Activated B cell treated with CpG ODN at 0.5 μM for 24 hours (primary cell): ENCODE measurements around the gene CLCN6. TPM values are rescaled to one million over a fixed set of nuclear protein-coding genes. Genes with fewer than 3 reads are reported as not detected.
A peak's percentile ranks its signal among the peaks of the same experiment; 100 is the strongest.

ENCODE experiments used
- ATAC-seq: fragments of 200-7000 bp; cut with Tn5 transposase; one replicate; pipeline ENCODE4 v1.10.0; 2021; ENCODE audit warnings: low read depth, mild to moderate bottlenecking, moderate library complexity
- CTCF ChIA-PET: fragments of 350-600 bp; sonication (Branson Sonifier 250); formaldehyde crosslinking; loops from one replicate; lab custom pipeline; 2021; ENCODE audit warnings: antibody characterized with exemption; lab: Charles Lee
- POLR2A ChIA-PET: fragments of 350-600 bp; sonication (Branson Sonifier 250); formaldehyde crosslinking; loops from one replicate; lab custom pipeline; 2021; ENCODE audit warnings: antibody characterized with exemption; lab: Charles Lee
- DNase-seq: peaks from one replicate; pipeline ENCODE4 v3.0.0; 2022
- H3K27ac Mint-ChIP-seq: one replicate; pipeline ENCODE4 v1.8.0; 2020; ENCODE audit warnings: mixed read lengths
- H3K27me3 Mint-ChIP-seq: one replicate; pipeline ENCODE4 v1.8.0; 2021; ENCODE audit warnings: mixed read lengths
- H3K36me3 Mint-ChIP-seq: one replicate; pipeline ENCODE4 v1.8.0; 2021; ENCODE audit warnings: low read depth, mixed read lengths
- H3K4me1 Mint-ChIP-seq: one replicate; pipeline ENCODE4 v1.8.0; 2021; ENCODE audit warnings: mixed read lengths
- H3K4me3 Mint-ChIP-seq: one replicate; pipeline ENCODE4 v1.8.0; 2020; ENCODE audit warnings: mild to moderate bottlenecking, mixed read lengths
- H3K9me3 Mint-ChIP-seq: one replicate; pipeline ENCODE4 v1.8.0; 2020; ENCODE audit warnings: mixed read lengths
- CTCF ChIP-seq: fragments of 200-600 bp; IDR thresholded peaks from one replicate; pipeline ENCODE4 v1.8.0; 2022; ENCODE audit warnings: antibody characterized with exemption, mild to moderate bottlenecking
- intact Hi-C: fragments of 100-400 bp; cut with micrococcal nuclease; formaldehyde crosslinking; loops from one replicate; pipeline ENCODE4 v1.15.1; 2024
- total RNA-seq: library from RNA; stranded (reverse); gene quantifications from 2 replicates; pipeline ENCODE4 v1.2.3, GENCODE V29; 2022

The CLCN6 gene
- total RNA-seq, 1 donor from 2014 or later: 79.6 TPM

GRCh38 chr1:11842154-11843041, 36.4 kb downstream of the CLCN6 start:
- Mint-ChIP-seq H3K4me3 (peak overlapping the region; percentile 4), H3K27me3 (no peaks in the 10 kb centered on the region), H3K27ac (peak overlapping the region; percentile 15), H3K36me3 (peaks cover 90% of the 10 kb centered on the region), H3K9me3 (no peaks in the 10 kb centered on the region), H3K4me1 (peaks cover 30% of the 10 kb centered on the region)
- no peak for ATAC-seq
- ChIA-PET CTCF (no interaction called here), POLR2A (interaction anchor here (0.6 to 8.8 kb wide), 3 partner anchors 10 to 84 kb away, joined by 3 to 89 read pairs (median 3); partner anchors contain the start of gene KIAA2013)
- intact Hi-C loops: loop anchor here (10.0 kb wide), 1 partner anchor 368 kb away; the partner anchor contains the start of gene DISP3
- TF ChIP-seq CTCF: no peak
- DNase-seq: no peak

GRCh38 chr1:11845641-11846335, 39.8 kb downstream of the CLCN6 start:
- POLR2A ChIA-PET: interaction anchor here (0.6 to 2.2 kb wide), 4 partner anchors 25 to 119 kb away, joined by 3 to 8 read pairs (median 4); no protein-coding TSS in a partner anchor
- peaks cover 66% of the 10 kb centered on the region for H3K36me3 Mint-ChIP-seq
- H3K9me3 Mint-ChIP-seq: no peaks in the 10 kb centered on the region
- CTCF ChIA-PET: no interaction called here
- no peak for DNase-seq
- peak; percentile 45 for ATAC-seq
- no peak overlapping the region for H3K4me3 Mint-ChIP-seq
- H3K4me1 Mint-ChIP-seq: peaks cover 27% of the 10 kb centered on the region
- intact Hi-C loops: loop anchor here (10.0 kb wide), 1 partner anchor 371 kb away; the partner anchor contains the start of gene DISP3
- no peak for TF ChIP-seq CTCF
- no peak overlapping the region for H3K27ac Mint-ChIP-seq
- no peaks in the 10 kb centered on the region for H3K27me3 Mint-ChIP-seq

GRCh38 chr1:11847667-11848372, 41.8 kb downstream of the CLCN6 start, which contains the start of gene NPPA:
Gene NPPA, minus strand, starts transcription at chr1:11847783. Its CDS starts 99 bp downstream, at chr1:11847684.
- intact Hi-C loops: loop anchor here (10.0 kb wide), 1 partner anchor 373 kb away; the partner anchor contains the start of gene DISP3
- H3K36me3 Mint-ChIP-seq: peaks cover 48% of the 10 kb centered on the region
- no peaks in the 10 kb centered on the region for H3K27me3 Mint-ChIP-seq
- ChIA-PET POLR2A (interaction anchor here (1.1 kb wide), 1 partner anchor 60 kb away, joined by 4 read pairs; no protein-coding TSS in a partner anchor), CTCF (no interaction called here)
- TF ChIP-seq CTCF: no peak
- DNase-seq (no peak), ATAC-seq (no peak)
- no peak within 1 kb of the TSS for H3K4me3 Mint-ChIP-seq
- no peaks in the 10 kb centered on the region for H3K9me3 Mint-ChIP-seq
- no peak within 1 kb of the TSS for H3K27ac Mint-ChIP-seq
- peaks cover 10% of the 10 kb centered on the region for H3K4me1 Mint-ChIP-seq

- DNase-seq: no peak
- H3K36me3 Mint-ChIP-seq: peaks cover 44% of the 10 kb centered on the region
- no peak for ATAC-seq
- intact Hi-C loops: loop anchor here (10.0 kb wide), 1 partner anchor 374 kb away; the partner anchor contains the start of gene DISP3
- no peak overlapping the region for H3K27ac Mint-ChIP-seq
- H3K4me3 Mint-ChIP-seq: no peak overlapping the region
- ChIA-PET CTCF (no interaction called here), POLR2A (interaction anchor here (1.1 kb wide), 1 partner anchor 60 kb away, joined by 4 read pairs; no protein-coding TSS in a partner anchor)
- no peaks in the 10 kb centered on the region for H3K27me3 Mint-ChIP-seq
- no peak for TF ChIP-seq CTCF
- peaks cover 6% of the 10 kb centered on the region for H3K4me1 Mint-ChIP-seq
- H3K9me3 Mint-ChIP-seq: no peaks in the 10 kb centered on the region
These were observed 42.3 kb downstream of the CLCN6 start for GRCh38 chr1:11848373-11848700.
